Body of pancreas (tissue), 4 donors: ENCODE measurements around the gene GPRC5D.

Experiments
- CTCF ChIP-seq, 7 experiments: fragments of 450-650 bp in 4 of 7; fragments of 200-600 bp in 3 of 7; sonication (generic) in 3 of 7; IDR thresholded peaks; one replicate each; pipeline ENCODE4 v1.5.1; 2016 to 2019; ENCODE audit warnings: antibody characterized with exemption in 7 of 7
- POLR2A ChIP-seq, 3 donors: fragments of 450-650 bp; IDR thresholded peaks; one replicate each; pipeline ENCODE4 v1.6.1; 2016; ENCODE audit warnings: antibody characterized with exemption in 3 of 3, mild to moderate bottlenecking in 2 of 3

GRCh38 chr12:12939888-12940287 is 12.1 kb downstream of the GPRC5D start:
- TF ChIP-seq POLR2A (IDR thresholded peaks at IDR 0.05): no peak
- no peak for TF ChIP-seq CTCF (IDR thresholded peaks at IDR 0.05)
